ENCODE data around the gene ZNF665.

- no peak for TF ChIP-seq TSHZ2 (CRISPR knock-in tag; IDR thresholded peaks at IDR 0.05)
- no peak for TF ChIP-seq ARNTL (CRISPR knock-in tag; IDR thresholded peaks at IDR 0.05; ENCODE audit: borderline replicate concordance, low read depth)
- no peak for TF ChIP-seq CREB5 (CRISPR knock-in tag; IDR thresholded peaks at IDR 0.05; ENCODE audit: low read depth)
- no peak for TF ChIP-seq CSDC2 (CRISPR knock-in tag; IDR thresholded peaks at IDR 0.05)
- TF ChIP-seq RARB (CRISPR knock-in tag; IDR thresholded peaks at IDR 0.05): no peak
- no peak for TF ChIP-seq ISL1 (CRISPR knock-in tag; IDR thresholded peaks at IDR 0.05)
Observed at GRCh38 chr19:53131727-53132126, 61.4 kb downstream of the ZNF665 start.

Measured in SK-N-SH treated with all-trans-retinoic acid at 6 μM for 48 hours (cell line).